Muscle of leg (tissue), 11 donors: ENCODE data around the gene C1QL1. TPM values are rescaled to one million over a fixed set of nuclear protein-coding genes. Genes with fewer than 3 reads are reported as not detected.
A peak's percentile ranks its signal among the peaks of the same experiment; 100 is the strongest.

ENCODE experiments used
- DNase-seq: peaks from one replicate; pipeline ENCODE4 v3.0.0; 2013
- H3K27ac ChIP-seq: one replicate; pipeline ENCODE4 v1.5.1; 2013; ENCODE audit warnings: mild to moderate bottlenecking, low read length, control low read depth
- H3K27me3 ChIP-seq: one replicate; pipeline ENCODE4 v1.6.1; 2013; ENCODE audit warnings: low read length; ENCODE audit not compliant: control insufficient read depth, insufficient read depth
- H3K36me3 ChIP-seq: one replicate; pipeline ENCODE4 v1.6.1; 2013; ENCODE audit warnings: low read length; ENCODE audit not compliant: control insufficient read depth, insufficient read depth
- H3K4me1 ChIP-seq: one replicate; pipeline ENCODE4 v1.6.1; 2013; ENCODE audit warnings: low read length; ENCODE audit not compliant: control insufficient read depth, insufficient read depth
- H3K4me3 ChIP-seq: one replicate; pipeline ENCODE4 v1.5.1; 2013; ENCODE audit warnings: low read length, control low read depth
- H3K9me3 ChIP-seq: replicated peaks from 2 replicates; pipeline ENCODE4 v1.6.1; 2013; ENCODE audit warnings: low read depth, low read length; ENCODE audit not compliant: control insufficient read depth
- WGBS: methylation state at CpG from one replicate; pipeline ENCODE4 v1.1.5; 2013; ENCODE audit warnings: missing lambda C conversion rate; ENCODE audit not compliant: insufficient coverage; 5-methylcytosine and 5-hydroxymethylcytosine counted together
- polyA plus RNA-seq, 8 donors: library from polyadenylated mRNA; unstranded; fragments of 120-200 nt; gene quantifications; one replicate each; pipeline versions ENCODE4 v1.2.1 to v1.2.3, GENCODE V29; 2013; ENCODE audit warnings: inconsistent platforms in 1 of 8, low replicate concordance in 1 of 8; ENCODE audit not compliant: insufficient read length in 8 of 8, insufficient read depth in 1 of 8
- total RNA-seq: library from RNA; stranded (reverse); fragments of 120-200 nt; gene quantifications from one replicate; pipeline ENCODE4 v1.2.4, GENCODE V29; 2013

C1QL1 gene
- total and polyA plus RNA-seq, 9 donors = 0.82 to 11.1 (median 2.5) TPM

DNA sequence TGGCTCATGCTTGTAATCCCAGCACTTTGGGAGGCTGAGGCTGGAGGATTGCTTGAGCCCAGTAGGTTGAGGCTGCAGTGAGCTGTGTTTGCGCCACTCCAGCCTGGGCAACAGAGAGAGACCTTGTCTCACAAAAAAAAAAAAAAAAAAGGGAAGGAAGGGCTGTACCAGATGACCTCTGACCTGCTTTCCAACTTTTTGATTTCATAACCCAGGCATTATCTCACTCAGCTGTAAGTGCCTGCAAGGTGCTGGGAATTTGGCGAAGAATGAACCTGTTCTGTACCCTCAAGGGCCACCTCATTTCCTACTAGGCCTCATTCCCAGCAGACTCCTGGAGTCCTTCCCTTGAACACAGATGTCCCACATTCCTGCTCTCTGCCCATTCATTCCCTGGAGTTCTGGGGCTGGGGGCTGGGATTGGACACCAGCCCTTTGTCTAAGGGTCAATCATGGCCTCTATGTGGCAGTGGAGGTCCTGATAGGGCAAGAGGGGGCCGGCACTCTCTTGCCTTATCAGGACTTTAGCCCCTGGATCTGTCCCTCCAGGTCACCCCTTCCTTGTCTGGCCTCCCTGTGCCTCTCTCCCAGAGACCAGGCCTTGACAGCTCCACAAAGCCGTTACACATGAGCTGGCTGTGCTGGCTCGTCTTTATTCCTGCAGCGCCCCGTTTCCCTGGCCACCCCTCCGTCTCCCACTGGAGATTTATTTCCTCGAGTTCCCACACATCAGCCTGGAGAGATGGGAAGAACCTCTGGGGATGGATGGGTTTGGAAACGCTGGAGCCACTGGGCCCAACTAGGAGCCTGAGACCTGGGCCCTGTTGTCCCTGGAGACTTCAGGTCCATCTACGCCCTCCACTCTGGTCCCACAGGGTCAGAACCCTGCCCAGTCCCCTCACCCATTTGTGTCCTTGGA, 52.0 kb downstream of the C1QL1 start:
- WGBS = 38% methylated on average over 2 of the region's 11 CpGs
- H3K4me3 ChIP-seq = no peak overlapping the region
- peaks cover 48% of the 10 kb centered on the region for H3K4me1 ChIP-seq

DNA sequence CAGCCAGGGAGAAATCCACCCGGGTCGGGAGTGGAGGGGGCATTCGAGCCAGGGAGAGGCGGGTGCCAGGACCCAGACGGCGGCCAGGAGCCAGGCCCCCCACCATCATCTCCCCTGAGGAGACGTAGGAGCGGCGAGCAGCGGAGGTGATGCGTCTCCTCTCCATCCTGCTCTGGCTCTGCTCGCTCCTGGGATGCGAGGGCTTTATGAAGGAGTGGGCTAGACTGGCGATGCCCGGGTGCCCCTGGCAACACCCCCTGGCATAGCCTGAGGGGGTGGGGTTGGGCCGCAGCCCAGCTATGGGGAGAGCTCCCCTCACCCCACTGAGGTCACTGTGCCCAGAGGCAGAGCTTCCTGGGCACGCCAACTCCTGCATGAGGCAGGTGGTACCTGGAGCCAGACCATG, 52.8 kb downstream of the C1QL1 start, which contains the start of gene GFAP:
GFAP (minus strand) TSS at position 180 of the 406 bp plus-strand sequence; CDS start at position 166, 14 bp downstream.
- H3K4me3 ChIP-seq = no peak within 1 kb of the TSS
- H3K9me3 ChIP-seq = no peaks in the 10 kb centered on the region
- H3K27ac ChIP-seq = peak within 1 kb of the TSS; percentile 3
- H3K4me1 ChIP-seq = peaks cover 46% of the 10 kb centered on the region
- 73% methylated on average over 11 of the region's 17 CpGs for WGBS
- no peaks in the 10 kb centered on the region for H3K36me3 ChIP-seq
- DNase-seq = no peak
- peaks cover 37% of the 10 kb centered on the region for H3K27me3 ChIP-seq

More for the DNA sequence above, 52.0 kb downstream of the C1QL1 start:
- Histone ChIP-seq H3K27me3 (peaks cover 39% of the 10 kb centered on the region), H3K9me3 (no peaks in the 10 kb centered on the region), H3K27ac (peak overlapping the region; percentile 55), H3K36me3 (no peaks in the 10 kb centered on the region)
- DNase-seq = no peak

- Histone ChIP-seq H3K36me3 (no peaks in the 10 kb centered on the region), H3K9me3 (no peaks in the 10 kb centered on the region), H3K27ac (no peak overlapping the region), H3K4me1 (peaks cover 43% of the 10 kb centered on the region), H3K4me3 (no peak overlapping the region), H3K27me3 (peaks cover 38% of the 10 kb centered on the region)
- DNase-seq = no peak
- WGBS = 78% methylated on average over 15 of the region's 19 CpGs
Measured at GRCh38 chr17:44914698-44915271, 53.3 kb downstream of the C1QL1 start.

DNA sequence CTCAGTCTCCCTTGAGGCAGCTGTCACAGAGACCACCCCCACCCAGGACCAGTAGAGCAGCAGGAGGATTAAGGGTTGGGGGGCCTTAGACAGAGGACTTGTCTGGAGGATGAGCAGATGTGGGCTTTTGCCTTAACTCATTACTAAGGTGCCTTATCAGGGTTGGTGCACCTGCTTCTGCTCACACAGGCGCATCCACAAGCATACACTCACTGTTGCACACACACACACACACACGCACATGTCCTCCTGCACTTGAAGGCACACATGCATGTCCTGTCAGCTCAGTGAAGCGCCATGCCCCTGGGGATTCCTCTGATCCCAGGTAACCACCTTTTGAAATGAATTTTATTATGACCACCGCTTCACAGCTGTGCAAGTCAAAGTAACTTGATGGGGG, 54.0 kb downstream of the C1QL1 start:
- Histone ChIP-seq H3K9me3 (no peaks in the 10 kb centered on the region), H3K27ac (no peak overlapping the region)
- 64% methylated on average over 4 of the region's 4 CpGs for WGBS

DNA sequence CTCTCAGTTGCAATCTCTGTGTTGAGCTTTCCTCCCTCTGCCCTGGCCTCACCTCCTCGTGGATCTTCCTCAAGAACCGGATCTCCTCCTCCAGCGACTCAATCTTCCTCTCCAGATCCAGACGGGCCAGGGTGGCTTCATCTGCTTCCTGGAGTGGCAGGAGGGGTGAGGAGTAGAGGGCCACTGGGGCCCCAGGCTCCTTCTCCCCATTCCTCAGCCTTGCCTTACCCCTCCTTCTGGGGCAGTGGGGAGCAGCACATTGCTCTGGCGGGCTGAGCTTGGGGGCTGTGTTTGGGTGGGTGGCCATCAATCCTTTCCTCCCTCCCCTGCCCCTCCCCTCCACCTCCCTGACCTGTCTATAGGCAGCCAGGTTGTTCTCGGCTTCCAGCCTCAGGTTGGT, 54.4 kb downstream of the C1QL1 start:
- no peaks in the 10 kb centered on the region for H3K9me3 ChIP-seq
- WGBS = 40% methylated on average over 1 of the region's 6 CpGs
- H3K27me3 ChIP-seq = peaks cover 40% of the 10 kb centered on the region
- DNase-seq = no peak
- peaks cover 39% of the 10 kb centered on the region for H3K4me1 ChIP-seq
- H3K27ac ChIP-seq = no peak overlapping the region
- no peak overlapping the region for H3K4me3 ChIP-seq
- no peaks in the 10 kb centered on the region for H3K36me3 ChIP-seq

More for the DNA sequence above, 54.0 kb downstream of the C1QL1 start:
- no peak for DNase-seq
- H3K36me3 ChIP-seq = no peaks in the 10 kb centered on the region
- no peak overlapping the region for H3K4me3 ChIP-seq
- peaks cover 39% of the 10 kb centered on the region for H3K4me1 ChIP-seq
- peaks cover 40% of the 10 kb centered on the region for H3K27me3 ChIP-seq

DNA sequence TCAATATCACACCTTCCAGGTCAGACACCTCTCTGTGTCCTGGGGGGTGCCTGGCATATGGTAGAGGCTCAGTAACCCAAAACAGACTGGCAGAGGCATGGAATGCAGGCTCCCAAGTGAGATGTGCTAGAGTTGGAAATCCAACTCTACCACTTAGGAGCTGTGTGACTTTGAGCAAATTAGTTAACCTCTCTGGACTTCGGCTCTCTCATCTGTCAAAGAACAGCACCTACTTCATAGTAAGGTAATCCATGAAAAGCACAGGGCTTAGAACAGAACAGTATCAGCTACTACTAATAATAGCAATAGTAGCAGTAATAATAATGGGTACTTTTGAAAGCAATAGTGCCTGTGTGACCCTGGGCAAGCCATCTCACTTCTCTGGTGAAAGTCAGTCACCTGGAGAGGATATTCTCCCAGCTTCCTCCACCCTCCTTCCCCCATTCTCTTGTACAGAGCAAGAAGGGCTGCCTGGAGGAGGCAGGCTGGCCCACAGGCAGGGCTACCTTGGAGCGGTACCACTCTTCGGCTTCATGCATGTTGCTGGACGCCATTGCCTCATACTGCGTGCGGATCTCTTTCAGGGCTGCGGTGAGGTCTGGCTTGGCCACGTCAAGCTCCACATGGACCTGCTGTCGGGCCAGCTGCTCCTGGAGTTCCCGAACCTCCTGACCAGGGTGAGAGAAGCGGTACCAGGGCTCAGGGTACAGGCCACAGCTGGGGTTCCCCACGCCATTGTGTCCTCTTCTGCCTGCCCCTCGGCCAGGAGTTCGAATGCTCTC, 55.1 kb downstream of the C1QL1 start:
- WGBS = 78% methylated on average over 13 of the region's 14 CpGs

GRCh38 chr17:44911133-44912001, 56.7 kb downstream of the C1QL1 start:
- Histone ChIP-seq H3K27me3 (peaks cover 40% of the 10 kb centered on the region), H3K27ac (no peak overlapping the region), H3K9me3 (no peaks in the 10 kb centered on the region), H3K36me3 (no peaks in the 10 kb centered on the region), H3K4me1 (peaks cover 42% of the 10 kb centered on the region), H3K4me3 (no peak overlapping the region)
- 9% methylated on average over 53 of the region's 56 CpGs for WGBS
- no peak for DNase-seq

More for the DNA sequence above, 55.1 kb downstream of the C1QL1 start:
- Histone ChIP-seq H3K27me3 (peaks cover 40% of the 10 kb centered on the region), H3K27ac (no peak overlapping the region), H3K9me3 (no peaks in the 10 kb centered on the region), H3K4me3 (no peak overlapping the region), H3K36me3 (no peaks in the 10 kb centered on the region), H3K4me1 (peaks cover 42% of the 10 kb centered on the region)
- no peak for DNase-seq

GRCh38 chr17:44910231-44911106, 57.6 kb downstream of the C1QL1 start:
- no peaks in the 10 kb centered on the region for H3K36me3 ChIP-seq
- 86% methylated on average over 7 of the region's 13 CpGs for WGBS
- no peak overlapping the region for H3K27ac ChIP-seq
- no peak overlapping the region for H3K4me3 ChIP-seq
- peaks cover 40% of the 10 kb centered on the region for H3K27me3 ChIP-seq
- no peaks in the 10 kb centered on the region for H3K9me3 ChIP-seq
- DNase-seq = no peak
- peaks cover 42% of the 10 kb centered on the region for H3K4me1 ChIP-seq
